ENCODE results near the gene SMYD3. TPM values are rescaled to one million over a fixed set of nuclear protein-coding genes. Genes with fewer than 3 reads are reported as not detected.

The SMYD3 gene
- total RNA-seq, 1 experiment from 2014 or later: 25.5 TPM

- no peak overlapping the region for H2AK5ac ChIP-seq (ENCODE audit: insufficient read length, low read length)
- WGBS (ENCODE audit: extremely low coverage, insufficient read length, low lambda C conversion rate): no CpG with 5 or more reads among the region's 5 CpGs
Observed at GRCh38 chr1:245803666-245804037, 703.4 kb downstream of the SMYD3 start.

More at GRCh38 chr1:245803666-245804037, 703.4 kb downstream of the SMYD3 start:
- Mint-ChIP-seq H3K36me3 (ENCODE audit: insufficient read depth in 1 of 3, low read depth in 3 of 3) (no peaks in the 10 kb centered on the region), H3K27ac (no peak overlapping the region), H3K27me3 (ENCODE audit: low read depth) (no peaks in the 10 kb centered on the region; the same call in 1 of the 2 replicates), H3K4me3 (no peak overlapping the region), H3K9me3 (no peaks in the 10 kb centered on the region), H3K4me1 (peaks cover 0 to 3% of the 10 kb centered on the region in 2 experiments; a peak in 1 of 4 replicates)
- no peak overlapping the region for H3K14ac ChIP-seq (ENCODE audit: insufficient read depth, low read length)
- no peak overlapping the region for H2BK20ac ChIP-seq (ENCODE audit: low read depth, low read length, poor library complexity, severe bottlenecking)
- H3K23ac ChIP-seq (ENCODE audit: insufficient read length, low read depth, low read length): no peak overlapping the region
- no peak overlapping the region for H4K8ac ChIP-seq (replicated peaks; ENCODE audit: insufficient read length, low read depth, low read length)
- H4K5ac ChIP-seq (ENCODE audit: insufficient read length, low read depth, low read length): no peak overlapping the region
- H4K20me1 ChIP-seq (ENCODE audit: control insufficient read depth, insufficient read depth, insufficient read length): no peaks in the 10 kb centered on the region
- no peak overlapping the region for H2BK120ac ChIP-seq (ENCODE audit: low read depth, low read length, poor library complexity, severe bottlenecking)
- no peak overlapping the region for H2BK15ac ChIP-seq (ENCODE audit: low read depth, low read length)
- no peak overlapping the region for H4K91ac ChIP-seq (ENCODE audit: insufficient read length, low read depth, low read length)
- no peaks in the 10 kb centered on the region for H3K79me1 ChIP-seq (ENCODE audit: insufficient read depth, low read depth, low read length, poor library complexity, severe bottlenecking)
- no peak overlapping the region for H3K4ac ChIP-seq (ENCODE audit: low read depth, low read length)
- H2BK12ac ChIP-seq (ENCODE audit: insufficient read length, low read depth, low read length): no peak overlapping the region
- no peak overlapping the region for H3K27ac ChIP-seq (ENCODE audit: insufficient read length, low read depth, low read length)
- no peak overlapping the region for H3K9ac ChIP-seq (ENCODE audit: extremely low read depth, insufficient read length, low read length)
- H3K79me2 ChIP-seq (ENCODE audit: insufficient read depth, low read length): no peaks in the 10 kb centered on the region
- H3T11ph ChIP-seq (ENCODE audit: low read length): no peak overlapping the region
- H3K23me2 ChIP-seq (ENCODE audit: insufficient read length, low read depth, low read length, poor library complexity, severe bottlenecking): no peaks in the 10 kb centered on the region
- H3K56ac ChIP-seq (ENCODE audit: insufficient read length, low read depth, low read length): no peak overlapping the region
- no peak overlapping the region for H3K18ac ChIP-seq (ENCODE audit: insufficient read length, low read depth, low read length)
- no peaks in the 10 kb centered on the region for H3K9me3 ChIP-seq (ENCODE audit: control insufficient read depth, low read depth, low read length)
- H3K4me1 ChIP-seq (ENCODE audit: insufficient read depth, low read length): no peaks in the 10 kb centered on the region; the same call in 1 of the 2 replicates
- no peak overlapping the region for H2BK5ac ChIP-seq (ENCODE audit: insufficient read length, low read length)
- H2AFZ ChIP-seq (ENCODE audit: low read length): no peak overlapping the region
- DNase-seq: no peak
- no peak overlapping the region for H3K4me2 ChIP-seq (ENCODE audit: insufficient read depth, insufficient read length, low read length)
- TF ChIP-seq, protein P1, sequence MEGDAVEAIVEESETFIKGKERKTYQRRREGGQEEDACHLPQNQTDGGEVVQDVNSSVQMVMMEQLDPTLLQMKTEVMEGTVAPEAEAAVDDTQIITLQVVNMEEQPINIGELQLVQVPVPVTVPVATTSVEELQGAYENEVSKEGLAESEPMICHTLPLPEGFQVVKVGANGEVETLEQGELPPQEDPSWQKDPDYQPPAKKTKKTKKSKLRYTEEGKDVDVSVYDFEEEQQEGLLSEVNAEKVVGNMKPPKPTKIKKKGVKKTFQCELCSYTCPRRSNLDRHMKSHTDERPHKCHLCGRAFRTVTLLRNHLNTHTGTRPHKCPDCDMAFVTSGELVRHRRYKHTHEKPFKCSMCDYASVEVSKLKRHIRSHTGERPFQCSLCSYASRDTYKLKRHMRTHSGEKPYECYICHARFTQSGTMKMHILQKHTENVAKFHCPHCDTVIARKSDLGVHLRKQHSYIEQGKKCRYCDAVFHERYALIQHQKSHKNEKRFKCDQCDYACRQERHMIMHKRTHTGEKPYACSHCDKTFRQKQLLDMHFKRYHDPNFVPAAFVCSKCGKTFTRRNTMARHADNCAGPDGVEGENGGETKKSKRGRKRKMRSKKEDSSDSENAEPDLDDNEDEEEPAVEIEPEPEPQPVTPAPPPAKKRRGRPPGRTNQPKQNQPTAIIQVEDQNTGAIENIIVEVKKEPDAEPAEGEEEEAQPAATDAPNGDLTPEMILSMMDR (conservative IDR thresholded peaks at IDR 0.05): no peak
- H3K27me3 ChIP-seq (ENCODE audit: insufficient read depth, low read length): no peaks in the 10 kb centered on the region

Data from H9 (cell line).